ENCODE measurements around the gene ESPNL. TPM values are rescaled to one million over a fixed set of nuclear protein-coding genes. Genes with fewer than 3 reads are reported as not detected.

ESPNL gene
- total and polyA plus RNA-seq, 4 donors, result 0.08 to 0.59 (median 0.35) TPM

- 93% methylated on average over 12 of the region's 12 CpGs for whole genome bisulfite sequencing
- Histone ChIP-seq H3K4me1 (ENCODE audit: control insufficient read depth in 4 of 4, insufficient read depth in 4 of 4, low read length in 3 of 4) (peaks cover 6 to 20% (median 12%) of the 10 kb centered on the region in 4 donors), H3K9me3 (ENCODE audit: control insufficient read depth in 4 of 4, low read length in 3 of 4) (no peaks in the 10 kb centered on the region), H3K9ac (ENCODE audit: low read depth in 1 of 2, low read length in 2 of 2) (no peak overlapping the region), H3K36me3 (ENCODE audit: control insufficient read depth in 4 of 4, insufficient read depth in 3 of 4, low read depth in 1 of 4, low read length in 3 of 4) (peaks cover 0 to 10% (median 2%) of the 10 kb centered on the region in 4 donors), H3K4me3 (ENCODE audit: low read depth in 1 of 3, low read length in 3 of 3) (no peak overlapping the region), H3K27me3 (ENCODE audit: control insufficient read depth in 4 of 4, insufficient read depth in 4 of 4, low read length in 3 of 4) (no peaks in the 10 kb centered on the region), H3K27ac (ENCODE audit: low read depth in 1 of 2, low read length in 2 of 2) (no peak overlapping the region)
- no peak for DNase-seq (ENCODE audit: low spot score)
- no peak for TF ChIP-seq RAD21 (IDR thresholded peaks at IDR 0.05)
- TF ChIP-seq ATF3 (IDR thresholded peaks at IDR 0.05), result no peak
- TF ChIP-seq RXRA (IDR thresholded peaks at IDR 0.05), result no peak
These were observed 65.3 kb downstream of the ESPNL start for GRCh38 chr2:238165288-238165921.

DNA sequence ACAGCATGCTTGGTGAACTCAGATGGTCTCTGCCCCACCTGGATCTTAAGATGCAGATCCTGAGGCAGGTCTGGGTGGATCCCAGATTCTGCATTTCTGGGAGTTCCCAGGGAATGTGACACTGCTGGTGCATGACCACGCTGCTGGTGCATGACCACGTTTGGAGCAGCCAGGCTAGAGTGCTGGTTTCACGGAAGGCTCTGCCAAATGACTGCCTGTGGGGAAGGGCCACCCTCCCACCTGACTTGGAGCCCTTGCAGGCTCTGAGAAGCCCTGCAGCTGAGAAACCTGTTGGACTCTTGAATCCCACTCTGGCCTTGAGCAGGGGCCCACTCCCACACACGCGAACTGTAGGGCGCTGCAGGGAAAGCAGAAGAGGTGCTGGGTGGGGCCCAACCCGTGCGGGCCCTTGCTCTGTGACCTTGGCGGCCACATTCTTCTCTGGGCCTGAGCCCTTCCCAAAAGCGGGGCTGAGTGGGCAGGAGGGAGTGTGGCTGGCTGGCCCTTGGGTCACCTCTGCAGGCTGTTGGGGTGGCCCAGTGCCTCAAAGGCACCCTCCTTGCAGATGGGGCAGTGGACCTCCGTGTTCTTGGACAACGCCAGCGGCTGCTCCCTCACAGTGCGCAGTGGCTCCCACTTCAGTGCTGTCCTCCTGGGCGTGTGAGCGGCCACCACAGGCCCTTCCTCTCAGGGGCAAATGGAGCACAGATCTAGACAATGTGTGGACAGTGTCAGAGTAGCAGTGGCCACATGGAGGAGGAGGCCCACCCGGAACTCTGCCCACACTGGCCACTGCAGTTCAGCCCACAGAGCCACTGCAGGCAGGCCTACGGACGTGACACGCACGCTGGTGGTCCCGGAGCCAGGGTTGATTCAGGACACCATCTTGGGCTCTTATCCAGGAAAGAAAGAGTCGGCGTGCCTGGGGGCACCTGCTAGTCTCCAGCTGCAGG lies 66.5 kb downstream of the ESPNL start:
- peaks cover 7 to 24% (median 15%) of the 10 kb centered on the region in 4 donors for H3K4me1 ChIP-seq (ENCODE audit: control insufficient read depth in 4 of 4, insufficient read depth in 4 of 4, low read length in 3 of 4)
- H3K27me3 ChIP-seq (ENCODE audit: control insufficient read depth in 4 of 4, insufficient read depth in 4 of 4, low read length in 3 of 4), result no peaks in the 10 kb centered on the region
- H3K27ac ChIP-seq (ENCODE audit: low read depth in 1 of 2, low read length in 2 of 2), result no peak overlapping the region
- TF ChIP-seq RAD21 (IDR thresholded peaks at IDR 0.05), result no peak
- TF ChIP-seq FOXA1 (IDR thresholded peaks at IDR 0.05), result no peak
- TF ChIP-seq TAF1 (conservative IDR thresholded peaks at IDR 0.05), result no peak
- TF ChIP-seq, protein P1, sequence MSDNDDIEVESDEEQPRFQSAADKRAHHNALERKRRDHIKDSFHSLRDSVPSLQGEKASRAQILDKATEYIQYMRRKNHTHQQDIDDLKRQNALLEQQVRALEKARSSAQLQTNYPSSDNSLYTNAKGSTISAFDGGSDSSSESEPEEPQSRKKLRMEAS (IDR thresholded peaks at IDR 0.05), result no peak
- TF ChIP-seq ATF3 (IDR thresholded peaks at IDR 0.05), result no peak
- no peak for TF ChIP-seq YY1 (IDR thresholded peaks at IDR 0.05)
- no peak for TF ChIP-seq GABPA (IDR thresholded peaks at IDR 0.05 in 1 of 2, conservative IDR thresholded peaks at IDR 0.05 in 1 of 2)
- no peak for TF ChIP-seq HNF4G (IDR thresholded peaks at IDR 0.05)
- TF ChIP-seq, protein P2, sequence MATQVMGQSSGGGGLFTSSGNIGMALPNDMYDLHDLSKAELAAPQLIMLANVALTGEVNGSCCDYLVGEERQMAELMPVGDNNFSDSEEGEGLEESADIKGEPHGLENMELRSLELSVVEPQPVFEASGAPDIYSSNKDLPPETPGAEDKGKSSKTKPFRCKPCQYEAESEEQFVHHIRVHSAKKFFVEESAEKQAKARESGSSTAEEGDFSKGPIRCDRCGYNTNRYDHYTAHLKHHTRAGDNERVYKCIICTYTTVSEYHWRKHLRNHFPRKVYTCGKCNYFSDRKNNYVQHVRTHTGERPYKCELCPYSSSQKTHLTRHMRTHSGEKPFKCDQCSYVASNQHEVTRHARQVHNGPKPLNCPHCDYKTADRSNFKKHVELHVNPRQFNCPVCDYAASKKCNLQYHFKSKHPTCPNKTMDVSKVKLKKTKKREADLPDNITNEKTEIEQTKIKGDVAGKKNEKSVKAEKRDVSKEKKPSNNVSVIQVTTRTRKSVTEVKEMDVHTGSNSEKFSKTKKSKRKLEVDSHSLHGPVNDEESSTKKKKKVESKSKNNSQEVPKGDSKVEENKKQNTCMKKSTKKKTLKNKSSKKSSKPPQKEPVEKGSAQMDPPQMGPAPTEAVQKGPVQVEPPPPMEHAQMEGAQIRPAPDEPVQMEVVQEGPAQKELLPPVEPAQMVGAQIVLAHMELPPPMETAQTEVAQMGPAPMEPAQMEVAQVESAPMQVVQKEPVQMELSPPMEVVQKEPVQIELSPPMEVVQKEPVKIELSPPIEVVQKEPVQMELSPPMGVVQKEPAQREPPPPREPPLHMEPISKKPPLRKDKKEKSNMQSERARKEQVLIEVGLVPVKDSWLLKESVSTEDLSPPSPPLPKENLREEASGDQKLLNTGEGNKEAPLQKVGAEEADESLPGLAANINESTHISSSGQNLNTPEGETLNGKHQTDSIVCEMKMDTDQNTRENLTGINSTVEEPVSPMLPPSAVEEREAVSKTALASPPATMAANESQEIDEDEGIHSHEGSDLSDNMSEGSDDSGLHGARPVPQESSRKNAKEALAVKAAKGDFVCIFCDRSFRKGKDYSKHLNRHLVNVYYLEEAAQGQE (IDR thresholded peaks at IDR 0.05), result no peak
- TF ChIP-seq ZBTB33 (IDR thresholded peaks at IDR 0.05), result no peak
- no peak for TF ChIP-seq SP1 (IDR thresholded peaks at IDR 0.05)
- TF ChIP-seq HNF4A (conservative IDR thresholded peaks at IDR 0.05), result no peak
- TF ChIP-seq NR2F2 (IDR thresholded peaks at IDR 0.05), result no peak
- TF ChIP-seq JUND (IDR thresholded peaks at IDR 0.05), result no peak
- TF ChIP-seq FOXA2 (IDR thresholded peaks at IDR 0.05), result no peak
- TF ChIP-seq EGR1 (IDR thresholded peaks at IDR 0.05; ENCODE audit: low read depth in 2 of 2), result no peak
- TF ChIP-seq RXRA (IDR thresholded peaks at IDR 0.05), result no peak
- TF ChIP-seq, protein P3, sequence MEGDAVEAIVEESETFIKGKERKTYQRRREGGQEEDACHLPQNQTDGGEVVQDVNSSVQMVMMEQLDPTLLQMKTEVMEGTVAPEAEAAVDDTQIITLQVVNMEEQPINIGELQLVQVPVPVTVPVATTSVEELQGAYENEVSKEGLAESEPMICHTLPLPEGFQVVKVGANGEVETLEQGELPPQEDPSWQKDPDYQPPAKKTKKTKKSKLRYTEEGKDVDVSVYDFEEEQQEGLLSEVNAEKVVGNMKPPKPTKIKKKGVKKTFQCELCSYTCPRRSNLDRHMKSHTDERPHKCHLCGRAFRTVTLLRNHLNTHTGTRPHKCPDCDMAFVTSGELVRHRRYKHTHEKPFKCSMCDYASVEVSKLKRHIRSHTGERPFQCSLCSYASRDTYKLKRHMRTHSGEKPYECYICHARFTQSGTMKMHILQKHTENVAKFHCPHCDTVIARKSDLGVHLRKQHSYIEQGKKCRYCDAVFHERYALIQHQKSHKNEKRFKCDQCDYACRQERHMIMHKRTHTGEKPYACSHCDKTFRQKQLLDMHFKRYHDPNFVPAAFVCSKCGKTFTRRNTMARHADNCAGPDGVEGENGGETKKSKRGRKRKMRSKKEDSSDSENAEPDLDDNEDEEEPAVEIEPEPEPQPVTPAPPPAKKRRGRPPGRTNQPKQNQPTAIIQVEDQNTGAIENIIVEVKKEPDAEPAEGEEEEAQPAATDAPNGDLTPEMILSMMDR (IDR thresholded peaks at IDR 0.05; ENCODE audit: low read depth, low read length, missing input control), result no peak
- no peaks in the 10 kb centered on the region for H3K9me3 ChIP-seq (ENCODE audit: control insufficient read depth in 4 of 4, low read length in 3 of 4)
- 87% methylated on average over 24 of the region's 24 CpGs for WGBS
- H3K36me3 ChIP-seq (ENCODE audit: control insufficient read depth in 4 of 4, insufficient read depth in 3 of 4, low read depth in 1 of 4, low read length in 3 of 4), result peaks cover 0 to 16% (median 3%) of the 10 kb centered on the region in 4 donors
- no peak overlapping the region for H3K4me3 ChIP-seq (ENCODE audit: low read depth in 1 of 3, low read length in 3 of 3)
- H3K9ac ChIP-seq (ENCODE audit: low read depth in 1 of 2, low read length in 2 of 2), result no peak overlapping the region
- DNase-seq (ENCODE audit: low spot score), result no peak
